Stimulated activated CD4-positive, alpha-beta T cell treated with anti-CD3 and anti-CD28 coated beads, Interleukin-4, amount 100 ng/mL, for 1 hour (primary cell): Measurements from ENCODE around the gene IAPP.
"Not testable (repeated sequence)": the region's sequence is repeated elsewhere in the genome, so short reads cannot be mapped to it uniquely, and the experiment has no call there.

Experiments used
- DNase-seq: peaks from one replicate; pipeline ENCODE4 v3.0.0-alpha.2; 2020

Gene IAPP

DNA sequence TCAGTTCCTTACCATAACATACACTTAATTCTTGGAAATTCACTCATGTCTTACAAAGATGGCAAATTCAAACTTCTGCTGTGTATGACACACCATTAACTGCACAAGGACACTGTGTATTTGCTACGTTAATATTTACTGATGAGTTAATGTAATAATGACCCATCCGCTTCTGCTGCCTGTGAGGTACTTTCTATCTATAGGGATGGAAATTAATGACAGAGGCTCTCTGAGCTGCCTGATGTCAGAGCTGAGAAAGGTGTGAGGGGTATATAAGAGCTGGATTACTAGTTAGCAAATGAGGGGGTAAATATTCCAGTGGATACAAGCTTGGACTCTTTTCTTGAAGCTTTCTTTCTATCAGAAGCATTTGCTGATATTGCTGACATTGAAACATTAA lies at the start of gene IAPP:
Gene IAPP (plus strand): TSS at position 301 of the 400 bp plus-strand sequence. CDS start 450 bp downstream, outside the sequence.
- no peak for DNase-seq

DNA sequence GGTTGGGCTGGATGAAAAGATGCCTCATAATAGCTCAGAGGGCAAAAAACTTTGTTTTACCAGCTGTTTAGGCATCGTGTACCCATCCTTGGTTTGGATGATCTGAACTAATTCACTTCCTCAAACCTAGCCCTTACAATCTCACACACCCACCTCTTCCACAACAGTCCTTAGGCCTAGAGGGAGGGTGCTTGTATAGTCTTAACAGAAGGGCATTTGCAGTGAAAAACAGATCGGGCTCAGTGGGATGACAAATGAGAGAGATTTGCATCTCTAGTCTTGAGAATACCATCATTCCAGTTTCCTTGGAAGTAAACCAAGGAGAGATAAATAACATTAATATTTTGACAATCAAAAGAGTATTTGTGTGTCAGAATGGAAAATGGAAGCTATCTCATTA lies 49.0 kb upstream of the IAPP start:
- no peak for DNase-seq

DNA sequence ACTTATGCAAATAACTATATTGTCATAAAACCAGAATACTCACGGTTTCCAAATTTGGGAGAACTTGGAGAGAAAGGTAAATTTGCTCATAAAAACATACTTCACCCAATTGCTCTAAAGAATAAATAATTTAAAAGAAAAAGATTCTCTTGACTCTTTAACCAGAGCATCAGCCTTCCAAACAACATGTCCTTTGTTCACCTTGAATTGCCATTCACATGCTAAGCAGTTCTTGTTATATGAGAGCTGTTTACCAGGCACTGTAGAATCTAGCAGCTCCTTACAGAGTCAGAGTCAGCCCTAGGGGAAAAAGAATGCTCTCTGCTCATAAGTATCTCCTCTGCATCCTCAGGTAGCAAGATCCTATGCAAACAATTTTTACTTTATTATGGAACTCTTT lies 48.2 kb upstream of the IAPP start:
- no peak for DNase-seq

DNA sequence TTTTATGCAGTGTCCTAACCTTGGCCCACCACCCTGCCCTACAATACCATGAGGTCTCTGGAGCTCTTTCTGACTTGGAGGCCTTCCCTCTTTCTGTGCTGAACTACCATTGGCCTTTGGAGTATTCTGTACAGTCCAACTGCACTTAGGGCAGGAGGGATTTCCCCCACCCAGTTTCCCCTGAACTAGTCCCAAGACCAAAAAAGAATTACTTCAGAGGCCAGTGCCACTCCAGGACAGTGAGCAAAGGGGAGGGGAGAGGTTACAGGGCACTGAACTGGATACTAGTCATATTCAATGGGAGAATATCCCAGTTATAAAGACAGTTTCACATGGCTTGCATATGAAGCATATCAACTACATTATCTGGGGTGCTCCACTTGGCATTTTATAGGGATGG lies 44.1 kb upstream of the IAPP start:
- no peak for DNase-seq

DNA sequence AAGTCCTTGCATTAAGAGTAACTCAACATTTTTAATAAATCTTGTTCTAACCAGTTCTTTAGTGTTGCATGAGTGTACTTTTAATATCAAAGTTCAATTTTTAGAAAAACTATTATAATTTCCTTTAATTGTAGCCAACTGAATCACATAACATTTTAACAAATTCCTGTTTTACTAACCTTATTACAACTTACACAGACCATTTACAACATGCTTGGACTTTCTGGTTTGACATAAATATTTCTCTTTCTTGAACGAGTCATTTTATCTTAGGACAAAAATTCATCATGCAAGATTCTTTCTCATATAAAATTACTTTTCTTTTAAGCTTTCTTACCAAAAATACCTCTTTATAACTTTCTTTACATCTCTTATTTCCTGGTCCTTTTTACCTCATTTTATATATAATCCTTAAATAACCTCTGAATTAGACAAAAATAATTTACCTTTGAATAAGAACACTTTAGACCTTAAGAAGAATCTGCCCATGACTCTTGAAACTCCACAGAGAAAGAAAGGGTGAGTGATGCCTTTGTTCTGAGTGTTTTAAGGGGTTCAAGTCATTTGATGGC lies 41.9 kb upstream of the IAPP start:
- DNase-seq, result no peak

DNA sequence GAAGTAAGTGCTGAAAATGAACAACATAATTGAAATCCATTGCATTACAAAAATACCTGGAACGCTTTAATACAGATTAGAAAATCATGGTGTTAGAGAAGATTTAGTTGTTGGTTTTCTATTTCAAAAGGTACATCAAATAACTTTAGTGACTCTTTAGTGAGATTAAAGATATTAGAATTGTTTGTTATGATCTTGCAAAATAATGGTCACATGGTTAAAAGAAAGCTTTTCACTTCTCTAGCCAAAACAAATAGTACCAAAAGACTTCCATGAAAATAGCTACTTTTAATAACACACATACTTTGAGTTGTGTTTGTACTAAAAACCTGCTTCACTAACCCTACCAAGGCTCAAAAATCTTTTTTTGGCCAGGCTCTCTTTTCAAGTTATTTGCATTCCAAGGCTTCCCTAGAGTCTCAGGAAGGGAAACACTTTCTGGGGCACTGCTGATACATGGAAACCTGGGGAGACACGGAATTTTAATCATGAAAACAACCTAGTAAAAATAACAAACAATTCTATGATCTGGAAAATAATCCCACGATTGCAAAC lies 37.9 kb upstream of the IAPP start, which contains the start of gene SLCO1A2:
Gene SLCO1A2 (minus strand): TSS at position 147 of the 555 bp plus-strand sequence. CDS start 270 bp downstream, outside the sequence.
- DNase-seq, result no peak

DNA sequence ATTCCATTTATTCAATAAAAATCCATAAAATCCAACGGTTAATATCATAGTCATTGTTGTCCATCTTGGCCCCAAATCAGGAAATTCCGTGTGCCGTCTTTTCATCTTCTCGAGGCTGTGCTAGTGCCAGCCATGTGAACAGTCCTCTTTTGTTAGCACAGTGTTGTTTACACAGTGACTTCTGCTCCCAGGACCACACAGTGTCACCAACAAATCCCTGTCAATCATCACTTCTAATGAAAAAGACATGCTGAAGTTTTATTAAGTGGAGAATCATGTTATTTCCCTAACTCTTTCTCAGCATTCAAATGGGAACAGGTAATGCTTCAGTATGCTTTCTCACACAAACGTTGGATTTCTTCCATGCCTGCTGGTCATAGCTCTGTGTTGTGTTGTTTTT lies 36.0 kb upstream of the IAPP start:
- no peak for DNase-seq

DNA sequence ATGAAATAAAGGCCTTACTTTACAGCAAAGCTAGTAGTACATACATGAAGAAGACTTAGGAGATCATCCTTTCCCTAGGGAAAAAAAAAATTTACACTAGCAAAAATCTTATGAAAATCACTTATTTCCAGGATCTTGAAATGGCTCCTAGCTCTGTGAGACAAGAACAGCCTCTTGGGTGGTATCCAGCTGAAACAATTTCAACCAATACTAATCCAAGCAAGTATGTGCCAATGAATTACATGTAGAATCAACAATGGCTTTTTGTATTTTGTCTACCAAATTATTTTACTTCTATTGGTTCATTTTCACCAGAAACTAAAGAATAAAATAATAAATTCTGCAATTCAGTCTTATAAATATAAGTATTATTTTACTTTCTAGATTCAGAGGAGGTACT lies 35.2 kb upstream of the IAPP start:
- no peak for DNase-seq

DNA sequence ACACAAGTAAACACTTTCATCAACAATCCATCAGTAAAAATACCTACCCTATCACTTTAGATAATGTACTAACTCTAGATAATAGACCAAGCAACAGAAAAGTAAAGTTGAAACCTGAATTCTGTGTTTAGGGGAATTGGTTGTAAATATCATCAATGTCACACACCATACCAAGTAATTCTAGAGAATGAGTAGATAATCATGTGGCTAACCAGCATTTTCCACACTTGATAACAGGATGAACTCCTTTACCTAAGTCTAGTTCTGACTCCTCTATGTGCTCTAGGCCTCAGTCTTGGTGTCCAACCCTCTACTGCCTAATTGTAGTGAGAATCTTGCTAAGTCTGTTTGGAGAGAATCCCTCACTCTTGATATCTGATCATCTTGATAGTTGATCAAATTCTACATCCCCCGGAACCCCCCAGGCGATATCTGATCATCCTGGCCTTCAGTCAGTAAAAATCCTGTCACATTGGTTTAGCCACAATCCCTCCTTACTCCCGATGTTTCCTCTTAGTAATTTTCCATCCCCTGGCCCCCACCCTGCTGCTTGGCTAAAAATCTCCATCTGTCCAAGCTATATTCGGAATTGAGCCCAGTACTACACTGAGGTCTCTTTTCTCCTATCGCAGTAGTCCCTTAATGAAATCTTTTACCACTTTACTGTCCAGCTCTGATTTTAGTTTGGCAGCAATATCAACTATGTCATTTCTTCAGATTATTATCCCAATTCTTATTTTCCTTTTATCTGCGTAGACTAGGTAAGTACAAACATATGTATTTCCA lies 34.5 kb upstream of the IAPP start:
- no peak for DNase-seq

DNA sequence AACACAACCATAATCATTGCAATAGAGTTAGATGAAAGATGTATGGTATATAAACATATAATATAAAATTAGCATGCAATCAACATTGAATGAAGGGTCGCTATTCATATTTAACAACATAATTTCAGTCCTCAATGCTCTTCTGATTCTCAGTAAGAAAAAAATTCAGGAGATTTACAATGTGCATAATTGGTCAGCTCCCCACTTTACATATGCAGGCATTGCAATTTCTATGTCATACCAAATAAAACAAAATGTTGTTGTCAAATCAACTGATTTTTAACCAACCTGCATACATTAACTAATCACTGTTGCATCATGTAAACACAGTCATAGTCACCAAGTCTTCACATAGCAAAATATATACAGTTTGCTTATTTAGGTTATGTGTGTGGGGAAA lies 32.8 kb upstream of the IAPP start:
- DNase-seq, result no peak

DNA sequence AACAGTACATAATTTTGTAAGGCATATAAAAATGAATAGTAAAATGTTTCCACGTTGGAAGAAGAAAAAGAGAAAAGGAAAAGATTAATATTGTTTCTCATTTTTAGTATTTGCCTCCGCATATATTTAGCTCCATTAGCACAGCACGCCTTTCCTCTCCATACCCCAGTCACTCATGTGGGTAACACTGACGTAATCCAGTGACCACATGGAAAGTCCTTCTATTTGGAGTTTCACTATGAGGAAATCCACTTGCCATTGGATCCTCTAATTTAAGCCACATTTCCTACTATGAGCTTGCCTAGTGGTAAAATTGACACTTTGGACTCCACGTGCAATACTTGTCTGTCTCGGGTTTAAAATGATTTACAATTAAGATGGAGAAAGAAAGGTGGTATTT lies 32.3 kb upstream of the IAPP start:
- no peak for DNase-seq

DNA sequence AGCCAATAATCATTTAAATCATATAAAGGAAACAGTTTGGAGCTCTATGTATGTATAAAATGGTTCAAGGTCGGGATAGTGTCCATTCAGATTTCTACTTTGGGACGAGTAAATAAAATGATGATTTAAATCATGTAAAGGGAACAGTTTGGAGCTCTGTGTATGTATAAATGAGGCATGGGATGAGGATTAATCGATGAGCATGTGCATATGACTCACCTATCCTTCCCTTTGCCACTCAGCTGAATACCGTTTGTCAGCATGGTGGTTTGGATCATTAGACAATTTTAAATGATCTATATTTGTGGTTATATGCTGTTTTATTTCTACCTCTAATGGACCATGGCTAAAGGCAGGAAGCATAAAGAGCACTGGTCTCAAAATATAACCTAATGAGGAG lies 30.9 kb upstream of the IAPP start:
- DNase-seq, result no peak

DNA sequence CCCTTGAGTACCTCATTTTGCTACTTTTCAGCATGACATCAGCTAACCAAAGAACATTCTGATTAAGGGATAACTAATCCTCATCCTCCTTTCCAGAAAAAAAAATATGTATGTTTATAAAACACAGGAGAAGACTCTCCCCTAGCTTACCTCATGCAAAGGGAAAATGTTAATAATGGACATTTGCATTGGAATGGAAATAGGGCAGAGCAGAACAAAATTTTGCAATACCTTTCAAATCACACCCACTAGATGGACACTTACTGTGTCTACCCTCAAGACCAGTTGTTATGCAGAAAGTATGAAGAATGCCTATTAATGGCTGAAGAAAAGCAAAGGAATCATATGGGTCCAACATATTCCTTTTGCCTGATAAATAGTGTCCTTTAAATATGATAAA lies 29.1 kb upstream of the IAPP start:
- DNase-seq, result no peak

DNA sequence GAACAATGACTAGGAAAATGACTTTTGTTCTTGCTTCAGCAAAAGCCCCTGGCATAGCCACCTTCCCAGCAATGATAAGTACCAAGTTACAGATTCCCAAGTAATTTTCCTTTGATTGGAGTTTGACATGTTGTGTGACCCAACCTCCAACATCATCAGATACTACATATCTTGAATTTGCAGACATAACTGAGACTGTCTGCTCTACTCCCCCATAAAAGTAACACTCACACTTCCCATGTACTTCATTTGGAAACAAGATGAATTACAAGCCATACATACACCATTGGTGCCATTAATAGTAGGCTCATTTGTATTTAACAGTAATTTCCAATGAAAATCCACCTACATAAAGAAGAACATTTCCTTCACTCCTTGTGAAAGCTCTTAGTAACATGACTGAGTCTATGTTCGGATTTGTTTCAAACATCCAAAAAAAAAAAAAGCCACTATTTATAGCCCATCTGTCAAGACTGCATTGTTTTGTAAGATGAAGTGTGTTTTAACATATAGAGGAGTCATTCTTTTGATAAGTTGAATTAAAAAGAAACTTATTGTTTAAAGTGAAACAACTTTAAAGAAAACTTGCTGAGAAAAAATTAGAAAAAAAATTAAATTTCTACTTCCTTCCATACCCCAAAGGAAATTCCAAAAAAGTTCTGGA lies 26.0 kb upstream of the IAPP start:
- DNase-seq, result no peak

DNA sequence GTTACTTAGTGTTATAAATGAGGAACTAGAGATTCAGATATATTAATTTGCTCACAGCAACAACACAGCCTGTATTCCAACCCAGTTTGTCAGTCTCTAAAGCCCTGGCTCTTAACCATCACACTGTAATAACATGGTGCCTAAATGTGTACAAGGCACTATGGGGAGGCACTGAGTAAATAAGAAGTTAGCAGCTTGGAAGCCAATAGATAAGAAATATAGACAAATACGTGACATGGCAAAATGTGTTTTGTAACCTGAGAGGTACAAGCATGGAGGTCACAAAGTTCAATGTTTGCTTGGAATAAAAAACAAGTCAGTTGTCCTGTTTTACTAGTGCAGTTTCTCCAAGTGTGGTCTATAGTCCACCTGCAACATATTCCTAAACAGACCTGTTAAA lies 21.7 kb upstream of the IAPP start:
- DNase-seq, result no peak

DNA sequence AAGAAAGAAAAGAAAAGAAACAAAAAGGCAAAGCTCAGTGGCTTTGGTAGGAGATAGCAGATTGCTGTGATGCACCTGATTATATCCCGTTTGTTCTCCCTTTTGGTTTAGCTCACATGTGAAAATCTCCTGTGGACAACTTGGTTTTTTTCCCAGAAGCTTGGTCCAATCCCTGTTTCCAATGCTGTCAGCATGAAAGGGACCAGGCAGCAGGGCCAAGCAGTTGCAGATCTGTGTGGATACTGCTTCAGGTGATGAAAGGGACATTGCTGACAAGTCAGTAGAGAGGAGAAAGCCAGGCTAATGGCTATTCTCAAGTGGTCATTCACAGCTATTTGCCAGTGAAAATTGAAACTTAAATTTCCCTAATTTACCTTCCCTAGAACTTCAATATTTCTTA lies 19.2 kb upstream of the IAPP start:
- no peak for DNase-seq

DNA sequence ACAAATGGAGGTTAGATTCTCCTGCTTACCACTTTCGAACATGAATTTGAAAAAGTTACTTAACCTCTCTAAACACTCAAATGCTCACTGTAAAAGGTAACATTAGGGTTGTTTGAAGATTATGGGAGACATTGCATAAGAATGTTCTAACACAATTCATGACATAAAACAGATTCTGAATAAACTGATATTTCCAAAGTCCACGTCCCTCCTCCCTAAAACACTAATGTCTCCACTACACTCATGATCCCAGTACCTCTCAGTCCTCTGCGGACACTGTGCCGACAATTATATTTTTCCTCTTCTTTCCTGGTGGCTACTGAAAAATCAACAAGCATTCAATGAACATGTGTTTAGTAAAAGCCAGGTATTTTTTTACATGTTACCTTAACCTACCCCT lies 18.8 kb upstream of the IAPP start:
- no peak for DNase-seq

DNA sequence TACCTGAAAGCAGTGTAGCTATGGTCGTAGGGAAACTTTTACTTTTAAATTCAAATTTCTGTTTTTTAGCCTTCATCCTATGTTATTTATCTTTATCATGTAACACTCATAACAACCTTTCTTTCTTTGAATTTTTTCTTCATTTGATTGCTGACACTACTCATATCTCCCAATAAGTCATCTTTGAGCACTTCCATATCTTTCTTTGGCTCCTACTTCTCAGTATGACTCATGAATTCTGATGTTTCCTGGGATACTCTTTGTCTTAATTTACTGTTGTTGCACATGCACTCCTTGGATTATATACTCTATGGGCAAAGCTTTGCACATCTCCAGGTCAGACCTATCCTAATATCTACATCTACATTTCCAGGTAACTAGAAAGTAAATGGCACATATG lies 18.1 kb upstream of the IAPP start:
- no peak for DNase-seq

DNA sequence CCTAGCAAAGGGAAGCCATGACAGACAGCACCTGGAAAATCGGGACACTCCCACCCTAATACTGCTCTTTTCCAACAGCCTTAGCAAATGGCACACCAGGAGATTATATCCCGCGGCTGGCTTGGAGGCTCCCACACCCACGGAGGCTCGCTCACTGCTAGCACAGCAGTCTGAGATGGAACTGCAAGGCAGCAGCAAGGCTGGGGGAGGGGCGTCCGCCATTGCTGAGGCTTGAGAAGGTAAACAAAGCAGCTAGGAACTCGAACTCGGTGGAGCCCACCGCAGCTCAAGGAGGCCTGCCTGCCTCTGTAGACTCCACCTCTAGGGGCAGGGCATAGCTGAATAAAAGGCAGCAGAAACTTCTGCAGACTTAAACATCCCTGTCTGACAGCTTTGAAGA lies 12.1 kb upstream of the IAPP start:
- DNase-seq, result not testable (repeated sequence)

DNA sequence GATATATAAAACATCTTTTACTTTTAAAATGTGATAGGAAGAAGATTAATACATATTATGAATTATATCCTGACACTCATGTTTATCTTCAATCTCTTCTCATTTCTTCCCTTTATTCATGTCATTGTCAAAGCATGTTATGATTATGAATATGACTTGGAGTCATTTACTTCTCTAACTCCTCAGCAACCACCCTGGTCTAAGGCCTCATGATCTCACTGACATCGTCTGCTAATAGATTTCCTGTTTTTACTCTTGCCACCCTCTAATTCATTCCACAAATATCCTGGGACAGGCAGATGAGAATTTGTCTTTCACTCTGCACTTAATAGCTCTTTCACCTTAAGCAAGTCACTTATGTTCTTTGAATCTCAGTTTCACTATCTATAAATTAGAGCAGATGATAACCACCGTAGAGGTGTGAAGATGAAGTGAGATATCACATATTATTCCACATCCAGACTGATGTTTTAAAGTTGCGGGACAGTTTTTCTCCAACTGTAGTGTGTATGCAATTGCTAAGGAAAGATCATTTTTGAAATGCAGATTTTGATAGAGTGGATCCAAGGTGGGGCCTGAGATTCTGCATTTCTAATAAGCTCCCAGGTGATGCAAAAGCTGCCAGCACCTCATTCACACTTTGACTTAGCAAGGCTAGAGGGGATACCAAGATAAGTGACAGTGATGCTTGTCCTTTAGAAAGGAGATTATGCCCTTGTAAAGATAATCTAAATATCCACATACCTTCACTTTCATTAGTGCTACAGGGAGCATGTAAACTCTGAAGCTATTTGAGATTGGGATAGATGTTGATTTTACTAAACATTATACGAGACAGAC lies 3.3 kb upstream of the IAPP start:
- no peak for DNase-seq

DNA sequence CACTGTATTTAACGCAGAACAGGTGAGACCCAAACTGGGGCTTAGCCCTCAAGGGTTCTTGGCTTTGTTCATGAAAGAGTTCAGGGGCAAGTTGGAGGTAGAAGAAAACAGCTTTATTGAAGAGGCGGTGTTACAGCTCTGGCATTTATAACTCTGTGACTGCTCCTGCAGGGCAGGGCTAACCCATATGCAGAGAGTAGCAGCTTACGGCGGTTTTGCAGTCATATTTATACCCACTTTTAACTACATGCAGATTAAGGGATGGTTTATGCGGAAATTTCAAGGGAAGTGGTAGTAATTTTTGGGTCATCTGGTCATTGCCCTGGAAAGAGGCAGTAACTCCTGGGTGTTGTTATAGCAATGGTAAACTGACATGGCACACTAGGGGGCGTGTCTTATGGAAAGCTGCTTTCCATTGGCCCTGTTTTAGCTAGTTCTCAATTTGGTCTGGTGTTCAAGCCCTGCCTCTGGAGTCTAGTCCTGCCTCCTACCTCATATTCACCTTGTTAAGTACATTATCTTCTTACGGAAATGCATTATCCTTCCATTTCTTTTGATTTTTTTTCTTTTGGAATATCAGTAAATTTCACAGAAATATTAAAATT lies 1.8 kb upstream of the IAPP start:
- DNase-seq, result no peak

DNA sequence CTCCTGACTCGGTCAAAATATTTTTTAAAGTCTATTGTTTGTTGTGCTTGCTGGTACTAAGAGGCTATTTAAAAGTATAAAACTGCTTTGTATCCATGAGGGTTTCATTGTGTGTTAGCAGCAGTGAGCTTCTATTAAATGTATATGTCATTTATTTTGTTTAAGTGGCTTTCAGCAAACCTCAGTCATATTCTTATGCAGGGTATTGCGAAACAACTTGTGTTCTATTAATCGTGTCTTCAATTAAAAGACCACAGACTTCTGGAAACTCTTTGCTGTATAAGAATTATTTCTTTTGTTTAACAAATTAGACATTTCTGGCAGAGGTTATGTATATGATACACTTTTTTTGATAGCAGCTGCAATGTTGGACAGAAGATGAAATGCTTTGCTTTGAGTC lies 6.5 kb downstream of the IAPP start:
- DNase-seq, result no peak

DNA sequence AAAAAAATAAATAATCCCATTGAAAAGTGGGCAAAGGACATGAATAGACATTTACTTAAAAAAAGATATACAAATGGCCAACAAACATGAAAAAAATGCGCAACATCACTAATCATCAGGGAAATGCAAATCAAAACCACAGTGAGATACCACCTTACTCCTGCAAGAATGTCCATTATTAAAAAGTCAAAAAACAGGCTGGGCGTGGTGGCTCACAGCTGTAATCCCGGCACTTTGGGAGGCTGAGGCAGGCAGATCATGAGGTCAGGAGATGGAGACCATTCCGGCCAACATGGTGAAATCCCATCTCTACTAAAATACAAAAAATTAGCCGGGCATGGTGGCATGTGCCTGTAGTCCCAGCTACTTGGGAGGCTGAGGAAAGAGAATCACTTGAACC lies 8.6 kb downstream of the IAPP start:
- DNase-seq, result not testable (repeated sequence)
